CD1c-positive myeloid dendritic cell (primary cell): Measurements from ENCODE around the gene NEURL2.
A peak's percentile ranks its signal among the peaks of the same experiment; 100 is the strongest.

Source experiments
- DNase-seq: peaks from one replicate; pipeline ENCODE4 v3.0.0-alpha.2; 2016; ENCODE audit errors: extremely low spot score

Gene NEURL2

DNA sequence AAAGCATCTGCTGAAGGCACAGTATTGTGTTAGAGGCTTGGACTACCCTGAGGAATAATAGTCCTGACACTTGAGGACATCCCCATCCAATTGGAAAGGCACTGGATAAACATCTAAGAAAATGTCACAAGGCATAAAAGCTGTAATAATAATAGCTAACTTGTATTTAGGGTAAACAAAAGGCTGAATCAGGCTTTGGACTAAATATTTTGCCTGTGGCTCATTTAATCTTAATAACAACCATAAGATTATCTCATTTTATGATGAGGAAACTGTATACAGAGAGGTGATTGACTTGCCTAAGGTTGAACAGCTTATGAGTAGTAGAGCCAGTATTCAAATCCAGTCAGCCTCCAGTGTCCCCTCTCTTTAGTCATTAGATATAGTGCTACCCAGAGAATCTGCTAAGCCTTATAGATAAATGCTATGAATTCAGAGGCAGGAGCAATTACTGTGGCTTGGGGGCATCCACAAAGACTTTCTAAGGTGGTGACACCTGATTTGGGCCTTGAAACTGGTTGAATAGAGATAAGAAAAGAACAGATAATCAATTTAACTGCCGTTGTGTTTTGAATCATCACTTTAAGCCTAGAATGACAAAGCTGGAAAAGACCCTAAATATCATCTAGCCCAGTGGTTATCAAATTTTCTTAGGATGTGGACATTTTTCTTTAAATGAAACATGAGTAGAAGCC lies 17.5 kb downstream of the NEURL2 start:
- no peak for DNase-seq

DNA sequence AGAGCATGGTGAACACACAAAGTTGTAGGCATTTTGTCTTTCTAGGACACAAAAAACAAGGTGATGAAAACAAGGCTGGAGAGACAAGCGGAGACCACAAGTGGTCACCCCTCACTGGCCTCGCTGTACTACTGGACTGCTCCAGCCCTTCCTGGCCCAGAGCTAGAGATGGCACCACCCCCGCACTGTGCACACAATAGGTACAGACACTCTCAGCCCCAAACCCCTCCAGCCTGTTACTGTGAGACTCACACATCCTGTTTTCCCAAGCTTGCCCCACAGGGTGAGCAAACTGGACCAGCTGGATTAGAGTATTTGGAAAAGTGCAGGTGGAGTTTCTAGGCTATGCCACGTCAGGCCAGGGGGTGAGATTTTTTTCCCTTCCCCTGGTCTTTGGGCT lies 18.4 kb downstream of the NEURL2 start:
- no peak for DNase-seq

DNA sequence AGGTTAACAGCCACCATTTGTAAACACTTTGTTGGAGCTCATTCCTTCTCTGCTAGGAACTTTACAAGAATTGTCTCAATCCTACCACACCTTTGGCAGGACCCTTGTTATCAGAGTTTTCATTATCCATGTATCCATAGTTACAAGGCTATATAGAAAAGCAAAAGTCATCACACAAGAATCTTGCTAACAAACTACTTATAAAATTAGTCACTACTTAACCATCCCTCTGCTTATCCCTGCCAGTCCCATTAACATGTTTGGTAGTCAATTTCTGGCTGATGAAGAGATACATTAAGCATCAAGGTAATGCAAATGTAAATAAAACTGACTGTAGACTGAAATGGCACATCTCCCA lies 23.2 kb downstream of the NEURL2 start:
- DNase-seq, result no peak

DNA sequence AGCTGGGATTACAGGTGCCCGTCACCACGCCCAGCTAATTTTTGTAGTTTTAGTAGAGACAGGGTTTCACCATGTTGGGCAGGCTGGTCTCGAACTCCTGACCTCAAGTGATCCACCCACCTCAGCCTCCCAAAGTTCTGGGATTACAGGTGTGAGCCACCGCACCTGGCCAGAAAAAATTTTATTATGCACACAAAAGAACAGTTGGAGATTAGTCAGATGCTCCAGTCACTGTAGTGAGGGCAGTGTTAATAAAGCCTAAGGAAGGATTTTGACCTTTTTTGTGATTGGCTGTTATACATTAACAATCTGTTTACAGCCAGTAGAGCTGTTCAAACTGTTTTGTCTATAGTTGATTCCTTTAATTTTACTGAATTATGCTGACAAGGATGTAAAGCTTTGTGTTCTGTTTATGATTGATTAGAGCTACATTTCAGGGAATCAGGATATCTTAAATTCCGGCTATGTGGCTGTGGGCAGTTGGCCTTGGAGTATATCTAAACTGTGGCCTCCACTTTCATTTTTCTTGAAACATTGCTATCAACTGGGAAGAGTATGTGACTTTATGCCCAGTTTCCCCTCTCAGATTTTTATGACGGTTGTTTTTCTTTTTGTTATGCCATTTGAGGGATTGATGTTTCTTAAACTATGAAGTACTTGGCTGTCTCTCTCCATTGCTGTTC lies 23.7 kb downstream of the NEURL2 start:
- DNase-seq, result no peak

DNA sequence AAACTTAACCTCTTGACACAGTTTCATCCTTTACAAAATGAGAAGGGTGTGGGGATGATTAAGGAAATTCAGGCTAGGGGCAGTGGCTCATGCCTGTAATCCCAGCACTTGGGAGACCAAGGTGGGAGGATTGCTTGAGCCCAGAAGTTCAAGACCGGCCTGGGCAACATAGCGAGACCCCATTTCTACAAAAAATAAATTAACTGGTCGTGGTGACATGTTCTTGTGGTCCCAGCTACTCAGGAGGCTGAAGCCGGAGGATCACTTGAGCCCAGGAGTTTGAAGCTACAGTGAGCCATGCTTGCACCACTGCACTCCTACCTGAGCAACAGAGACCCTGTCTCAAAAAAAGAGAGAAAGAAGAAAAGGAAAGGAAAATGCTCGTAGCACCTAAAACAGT lies 24.6 kb downstream of the NEURL2 start:
- DNase-seq, result no peak

DNA sequence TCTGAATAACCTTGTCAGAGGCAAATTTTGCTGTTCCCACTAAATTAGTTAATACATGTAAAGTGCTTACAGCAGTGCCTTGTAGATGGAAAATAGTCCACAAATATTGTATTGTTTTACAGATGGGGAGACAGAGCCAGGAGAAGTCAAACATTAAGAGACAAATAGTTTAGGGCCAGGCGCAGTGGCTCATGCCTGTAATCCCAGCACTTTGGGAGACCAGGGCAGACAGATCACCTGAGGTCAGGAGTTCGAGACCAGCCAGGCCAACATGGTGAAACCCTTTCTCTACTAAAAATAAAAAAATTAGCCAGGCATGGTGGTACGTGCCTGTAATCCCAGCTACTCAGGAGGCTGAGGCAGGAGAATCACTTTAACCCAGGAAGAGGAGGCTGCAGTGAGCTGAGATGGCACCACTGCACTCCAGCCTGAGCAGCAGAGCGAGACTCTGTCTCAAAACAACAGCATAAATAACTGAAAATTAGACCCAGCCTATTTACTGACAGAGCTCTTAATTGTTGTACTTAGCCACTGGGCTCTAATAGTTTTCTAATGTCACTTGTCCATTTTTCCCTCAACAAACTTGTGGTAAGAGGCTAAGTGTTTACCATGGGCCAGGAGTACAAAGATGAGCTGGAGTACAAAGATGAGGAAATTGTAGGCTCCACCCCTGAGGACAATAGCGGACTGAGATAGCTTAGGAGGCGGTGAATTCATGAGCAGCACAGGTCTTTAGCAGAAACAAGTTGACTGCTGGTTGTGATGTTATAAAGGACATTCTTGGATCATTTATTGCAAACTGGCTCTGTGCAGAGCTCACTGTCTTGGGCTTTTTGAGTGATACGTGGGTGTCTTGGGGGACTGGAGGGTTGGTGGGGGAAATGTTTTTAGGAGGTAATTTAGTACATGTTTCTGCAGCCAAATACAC lies 27.2 kb downstream of the NEURL2 start:
- no peak for DNase-seq

DNA sequence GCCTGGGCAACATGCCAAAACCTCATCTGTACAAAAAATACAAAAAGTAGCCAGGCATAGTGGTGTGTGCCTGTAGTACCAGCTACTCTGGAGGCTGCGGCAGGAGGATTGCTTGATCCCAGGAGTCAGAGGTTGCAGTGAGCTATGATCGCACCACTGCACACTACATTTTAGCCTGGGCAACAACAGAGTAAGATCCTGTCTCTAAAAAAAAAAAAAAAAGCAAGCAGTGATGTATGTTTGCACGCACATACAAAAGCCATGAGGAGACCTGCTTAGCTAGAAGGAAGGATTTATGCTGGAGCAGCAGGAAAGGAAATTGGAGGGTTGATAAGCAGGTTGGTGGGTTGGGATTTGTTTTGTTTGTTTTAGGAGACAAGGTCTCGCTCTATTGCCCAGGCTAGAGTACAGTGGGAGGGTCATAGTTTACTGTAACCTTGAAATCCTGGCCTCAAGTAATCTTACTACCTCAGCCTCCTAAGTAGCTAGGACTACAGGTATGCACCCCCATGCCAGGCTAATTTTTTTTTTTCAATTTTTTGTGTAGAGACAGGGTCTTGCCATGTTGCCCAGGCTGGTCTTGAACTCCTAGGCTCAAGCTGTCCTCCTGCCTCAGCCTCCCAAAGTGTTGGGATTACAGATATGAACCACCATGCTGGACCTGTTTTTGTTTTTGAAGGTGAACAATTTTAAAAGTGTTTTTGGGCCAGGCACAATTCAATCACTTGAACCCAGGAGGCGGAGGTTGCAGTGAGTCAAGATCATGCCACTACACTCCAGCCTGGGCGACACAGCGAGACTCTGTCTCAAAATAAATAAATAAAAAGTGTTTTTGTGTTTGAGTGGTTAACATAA lies 29.6 kb downstream of the NEURL2 start:
- no peak for DNase-seq

DNA sequence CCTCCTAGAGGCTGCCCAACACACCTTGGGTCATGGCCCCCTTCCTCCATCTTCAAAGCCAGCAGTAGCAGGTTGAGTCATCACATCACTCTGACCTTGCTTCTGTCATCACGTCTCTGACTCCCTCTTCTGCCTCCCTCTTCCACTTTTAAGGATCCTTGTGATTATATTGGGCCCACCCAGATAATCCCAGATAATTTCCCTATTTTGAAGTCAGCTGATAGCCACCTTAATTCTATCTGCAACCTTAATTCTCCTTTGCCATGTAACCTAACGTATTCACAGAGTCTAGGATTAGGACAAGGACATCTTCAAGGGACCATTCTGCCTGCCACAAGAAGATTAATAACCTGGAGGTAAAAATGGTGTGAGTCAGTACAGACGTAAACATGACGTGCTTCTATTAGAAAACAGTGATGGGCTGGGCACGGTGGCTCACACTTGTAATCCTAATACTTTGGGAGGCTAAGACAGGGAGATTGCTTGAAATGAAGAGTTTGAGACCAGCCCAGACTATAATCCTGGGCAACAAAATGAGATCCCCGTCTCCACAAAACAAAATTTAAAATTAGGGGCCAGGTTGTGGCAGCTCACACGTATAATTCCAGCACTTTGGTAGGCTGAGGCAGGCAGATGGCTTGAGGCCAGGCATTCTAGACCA lies 30.3 kb downstream of the NEURL2 start:
- DNase-seq, result no peak

DNA sequence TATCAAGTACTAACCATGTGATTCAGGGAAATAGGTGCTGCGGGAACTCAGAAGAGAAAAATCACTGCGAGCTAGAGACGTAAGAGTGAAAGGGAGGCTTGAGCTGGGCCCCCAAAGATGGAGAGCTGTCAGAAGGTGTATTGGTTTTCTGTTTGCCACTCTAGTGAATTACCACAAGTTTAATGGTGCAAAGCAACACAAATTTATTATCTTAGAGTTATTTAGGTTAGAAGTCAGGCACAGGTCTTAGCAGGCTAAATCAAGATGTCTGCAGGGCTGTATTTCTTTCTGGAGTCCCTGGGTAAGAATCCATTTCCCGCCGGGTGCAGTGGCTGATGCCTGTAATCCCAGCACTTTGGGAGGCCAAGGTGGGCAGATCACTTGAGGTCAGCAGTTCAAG lies 31.1 kb downstream of the NEURL2 start:
- no peak for DNase-seq

DNA sequence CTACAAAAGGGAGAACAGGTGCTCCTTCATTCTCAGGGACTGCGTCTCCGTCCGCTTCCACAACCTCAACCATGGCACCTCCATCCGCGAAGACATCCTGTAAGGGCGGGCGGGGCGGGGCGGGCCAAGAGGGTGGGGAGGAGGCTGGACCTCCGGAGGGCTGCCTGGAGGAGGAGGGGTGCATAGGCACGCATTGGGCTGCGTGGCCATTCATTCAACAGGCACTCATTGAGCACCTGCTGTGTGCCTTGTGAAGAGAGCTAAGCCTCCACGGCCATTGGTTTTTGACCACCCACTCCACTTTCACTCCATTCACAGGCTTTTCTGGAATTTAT lies 33.2 kb downstream of the NEURL2 start:
- DNase-seq, result no peak

DNA sequence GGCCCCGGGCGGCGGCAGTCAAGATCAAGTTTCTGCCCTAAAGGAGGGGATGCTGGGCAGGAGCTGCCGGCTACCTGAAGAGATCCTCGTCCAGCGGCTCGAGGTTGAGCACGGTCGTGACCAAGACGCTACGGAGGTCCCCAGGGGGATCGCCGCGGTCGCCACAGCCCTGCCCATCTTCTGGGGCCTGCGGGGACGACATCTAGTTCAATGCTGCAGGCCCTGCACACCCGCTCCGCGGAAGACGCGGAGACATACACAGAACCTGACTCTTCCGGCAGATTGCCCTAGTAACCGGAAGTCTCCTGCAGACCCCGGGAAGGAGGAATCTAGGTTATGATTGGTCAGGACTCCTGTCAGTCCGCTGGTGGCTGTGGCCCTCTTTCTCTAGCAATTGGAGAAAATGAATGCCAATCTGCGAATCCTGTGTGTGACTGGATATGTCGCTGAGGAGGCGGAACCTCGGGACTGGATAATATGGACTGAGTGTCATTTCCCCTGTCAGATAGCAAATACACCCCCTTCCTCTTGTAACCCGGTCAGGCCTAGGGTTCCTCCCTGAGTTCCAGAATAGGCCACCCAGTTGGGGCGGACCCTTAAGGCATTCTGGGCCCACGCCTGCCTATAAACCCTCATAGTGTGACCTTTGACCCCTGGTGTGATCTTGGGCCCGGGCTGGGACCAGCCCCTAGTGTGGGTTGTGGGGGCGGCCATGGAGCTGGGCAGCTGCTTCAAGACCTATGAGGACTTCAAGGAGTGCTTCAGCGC lies 33.7 kb downstream of the NEURL2 start, which contains the start of the genes ACOT8 and ZSWIM3:
ACOT8 (minus strand) TSS at position 279 of the 768 bp plus-strand sequence; CDS start at position 202, 77 bp downstream.
ZSWIM3 (plus strand) TSS at position 501 of the 768 bp plus-strand sequence; CDS start at position 713, 212 bp downstream.
- DNase-seq, result peak; percentile 100

DNA sequence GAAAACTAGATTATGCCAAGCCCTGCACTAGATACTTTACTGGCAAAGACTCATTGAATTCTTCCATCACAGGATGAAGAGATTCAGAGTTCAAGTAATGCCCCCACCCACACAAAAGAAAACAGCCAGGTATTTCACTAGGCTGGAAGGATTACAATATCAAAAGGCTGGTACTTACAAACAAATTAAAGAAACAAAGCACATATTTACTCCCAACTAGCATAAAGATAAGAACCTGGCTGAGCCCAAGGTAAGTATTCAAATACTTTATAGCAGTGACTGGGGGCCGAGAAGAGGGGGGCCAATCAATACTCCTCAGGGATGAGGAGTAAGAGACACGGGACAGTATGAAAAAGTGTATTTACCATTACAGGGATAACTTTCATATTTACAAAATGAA lies 37.5 kb downstream of the NEURL2 start:
- DNase-seq, result no peak

DNA sequence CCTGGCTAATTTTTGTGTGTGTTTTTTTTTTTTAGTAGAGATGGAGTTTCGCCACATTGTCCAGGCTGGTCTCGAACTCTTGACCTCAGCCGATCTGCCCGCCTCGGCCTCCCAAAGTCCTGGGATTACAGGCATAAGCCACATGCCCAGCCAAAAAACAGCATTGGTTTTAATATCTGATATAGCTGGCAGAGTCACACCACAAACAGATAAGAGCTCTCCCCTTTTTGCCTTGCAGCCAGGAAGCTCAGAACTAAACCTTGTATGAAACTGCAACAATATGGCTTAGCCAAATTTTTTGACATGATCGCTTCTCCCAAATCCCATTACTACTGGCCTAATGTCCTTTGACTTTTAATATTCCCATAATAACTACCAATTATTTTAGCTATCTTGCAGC lies 38.7 kb downstream of the NEURL2 start:
- no peak for DNase-seq

DNA sequence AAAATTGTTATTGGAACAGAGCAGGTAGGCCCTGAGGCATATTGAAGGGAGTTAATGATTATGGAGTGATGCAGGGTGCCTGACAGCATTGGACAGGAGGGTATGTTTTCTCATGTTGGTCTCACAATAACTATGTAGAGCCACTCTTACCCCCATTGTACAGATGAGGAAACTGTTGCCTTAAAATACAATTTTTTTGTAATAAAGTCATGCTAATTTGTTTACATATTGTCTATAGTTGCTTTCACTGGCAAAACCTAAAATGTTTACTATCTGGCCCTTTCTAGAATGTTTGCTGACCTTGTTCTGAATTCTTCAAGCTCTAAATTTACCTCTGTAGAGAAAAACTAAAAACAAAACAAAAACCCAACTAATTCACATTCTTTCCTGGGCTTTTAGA lies 39.5 kb downstream of the NEURL2 start:
- no peak for DNase-seq

DNA sequence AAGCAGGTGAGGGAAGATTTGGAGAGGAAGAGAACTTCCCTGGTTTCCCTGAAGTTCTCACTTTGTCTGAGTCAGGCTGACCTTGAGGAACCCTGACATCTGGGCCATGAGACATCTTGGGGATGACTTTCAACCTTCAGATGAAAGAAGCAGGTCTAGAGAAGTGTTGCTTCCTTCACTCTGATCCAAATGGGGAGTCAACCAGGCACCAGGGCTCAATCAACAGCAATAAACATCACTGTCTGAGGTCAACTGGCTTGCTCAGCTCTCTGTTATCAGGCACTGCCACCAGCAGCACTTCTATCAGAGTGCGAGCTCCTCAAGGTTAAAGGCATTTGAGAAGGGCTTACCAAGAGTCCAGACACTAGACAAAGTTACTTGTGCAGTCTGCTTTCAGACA lies 40.1 kb downstream of the NEURL2 start:
- no peak for DNase-seq

DNA sequence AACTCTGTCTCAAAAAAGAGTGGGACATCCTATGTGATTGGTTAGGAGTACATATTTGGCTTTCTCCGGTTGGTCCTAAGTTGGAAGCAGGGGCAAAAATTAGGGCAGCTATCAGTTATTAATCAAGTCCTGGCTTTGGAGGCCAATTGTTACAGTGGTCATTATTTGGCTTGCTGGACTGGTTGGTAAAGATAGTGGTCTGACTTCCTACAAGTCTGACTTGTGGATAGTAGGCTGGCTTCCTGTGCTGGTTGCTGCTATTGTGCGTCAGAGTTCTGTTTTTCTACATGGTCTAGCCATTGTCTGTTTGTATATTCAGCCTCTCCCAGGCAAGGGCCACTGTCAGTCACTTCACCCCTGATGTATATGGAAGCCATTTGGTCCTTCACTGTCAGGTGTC lies 40.8 kb downstream of the NEURL2 start:
- no peak for DNase-seq

DNA sequence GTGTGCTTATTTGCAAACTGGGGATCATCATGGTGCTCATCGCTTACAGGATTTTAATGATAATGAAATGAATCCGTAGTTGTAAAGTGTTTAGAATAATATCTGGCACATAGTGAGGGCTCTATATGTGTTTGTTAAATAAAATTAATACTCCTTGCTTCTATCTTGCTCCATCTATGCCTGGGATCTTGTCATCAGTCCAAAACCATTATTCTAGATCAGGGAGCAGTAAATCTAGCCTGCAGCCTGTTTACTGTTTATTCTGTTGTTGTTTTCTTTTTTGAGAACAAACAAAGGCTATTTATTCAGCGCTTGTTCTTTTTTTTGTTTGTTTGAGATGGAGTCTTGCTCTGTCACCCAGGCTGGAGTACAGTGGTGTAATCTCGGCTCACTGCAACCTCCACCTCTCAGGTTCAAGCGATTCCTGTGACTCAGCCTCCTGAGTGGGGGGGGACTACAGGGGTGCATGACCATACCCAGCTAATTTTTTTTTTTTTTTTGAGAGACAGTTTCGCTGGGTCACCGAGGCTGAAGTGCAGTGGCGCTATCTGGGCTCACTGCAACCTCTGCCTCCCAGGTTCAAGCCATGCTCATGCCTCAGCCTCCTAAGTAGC lies 41.9 kb downstream of the NEURL2 start:
- DNase-seq, result no peak

DNA sequence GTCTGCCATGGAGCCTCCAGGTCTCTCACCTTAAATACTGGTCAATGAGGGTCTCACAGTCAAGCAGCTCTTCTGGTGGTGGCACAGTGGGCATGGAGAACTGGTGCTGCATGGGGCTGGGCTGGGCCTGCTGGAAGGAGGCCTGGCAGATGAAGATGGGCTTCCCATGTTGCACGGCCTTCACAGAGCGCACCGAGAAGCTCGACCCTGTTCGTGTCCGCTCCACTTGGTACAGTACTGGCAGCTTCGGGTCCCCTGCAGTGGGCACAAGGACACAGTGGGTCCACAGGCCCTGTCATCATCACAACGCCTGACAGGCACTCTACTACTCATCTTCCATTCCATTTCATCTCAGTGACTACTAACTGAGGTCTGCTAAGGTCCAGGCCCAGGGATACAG lies 42.6 kb downstream of the NEURL2 start:
- no peak for DNase-seq

DNA sequence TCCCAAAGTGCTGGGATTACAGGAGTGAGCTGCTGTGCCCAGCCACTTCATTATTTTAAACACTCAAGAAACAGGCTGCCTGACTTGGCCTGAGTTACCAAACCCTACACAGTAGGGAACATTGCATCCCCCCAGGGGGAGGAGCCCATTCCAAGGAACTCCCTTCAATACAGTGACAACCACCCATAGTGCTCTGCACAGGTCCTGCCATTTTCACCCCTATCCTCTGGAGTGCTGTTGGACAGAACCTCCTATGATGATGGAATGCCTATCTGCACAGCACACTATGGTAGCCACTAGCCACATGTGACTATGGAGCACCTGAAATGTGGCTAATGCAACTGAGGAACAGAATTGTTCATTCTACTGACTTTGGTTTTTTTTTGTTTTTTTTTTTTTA lies 45.6 kb downstream of the NEURL2 start:
- no peak for DNase-seq

DNA sequence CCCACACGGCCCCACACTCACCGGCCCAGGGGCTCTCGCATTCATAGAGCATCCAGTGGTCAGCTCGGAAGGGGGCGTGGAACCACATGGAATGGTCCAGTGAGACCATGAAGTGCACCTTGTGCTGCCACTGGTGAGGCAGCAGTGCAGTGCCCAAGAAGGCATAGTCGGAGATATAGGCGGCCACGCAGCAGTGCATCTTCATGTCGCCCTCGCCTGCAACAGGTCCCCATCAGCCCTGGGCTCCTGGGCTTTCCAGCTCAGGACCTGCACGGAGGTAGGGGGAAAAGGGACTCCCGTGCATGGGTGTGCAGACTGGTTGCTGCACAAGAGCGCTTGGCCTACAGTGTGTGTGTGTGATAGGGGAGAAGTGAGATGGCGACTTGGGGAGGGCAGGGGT lies 47.5 kb downstream of the NEURL2 start:
- no peak for DNase-seq
